ENCODE data around the gene CHMP4A.
A peak's percentile ranks its signal among the peaks of the same experiment; 100 is the strongest.
"Not testable (repeated sequence)": the region's sequence is repeated elsewhere in the genome, so short reads cannot be mapped to it uniquely, and the experiment has no call there.

Gene CHMP4A

GRCh38 chr14:24224618-24225071 lies 11.4 kb upstream of the CHMP4A start:
- Histone ChIP-seq H3K27me3 (ENCODE audit: low read depth) (no peaks in the 10 kb centered on the region), H3K4me3 (no peak overlapping the region), H3K9me3 (no peaks in the 10 kb centered on the region), H3K36me3 (replicated peaks) (peaks cover 20% of the 10 kb centered on the region), H3K4me1 (peaks cover 5% of the 10 kb centered on the region)
- DNase-seq (ENCODE audit: low spot score in 2 of 2) = no peak
- in situ Hi-C loops (cut with MboI; ENCODE audit: low sequenced_read_pairs) = no loop called here

GRCh38 chr14:24222987-24223386 lies 9.7 kb upstream of the CHMP4A start:
- H3K9me3 ChIP-seq; H3K4me1 ChIP-seq; in situ Hi-C loops (cut with MboI; ENCODE audit: low sequenced_read_pairs); H3K4me3 ChIP-seq; DNase-seq (ENCODE audit: low spot score in 2 of 2); H3K27me3 ChIP-seq (ENCODE audit: low read depth): not testable (repeated sequence)
- peaks cover 17% of the 10 kb centered on the region for H3K36me3 ChIP-seq (replicated peaks)

- DNase-seq (ENCODE audit: low spot score in 2 of 2) = no peak
- no peaks in the 10 kb centered on the region for H3K27me3 ChIP-seq (ENCODE audit: low read depth)
- H3K4me3 ChIP-seq = no peak overlapping the region
- no peaks in the 10 kb centered on the region for H3K9me3 ChIP-seq
- in situ Hi-C loops (cut with MboI; ENCODE audit: low sequenced_read_pairs) = no loop called here
- H3K36me3 ChIP-seq (replicated peaks) = peaks cover 8% of the 10 kb centered on the region; the same call in 1 of the 2 replicates
- H3K4me1 ChIP-seq = no peaks in the 10 kb centered on the region
Observed at GRCh38 chr14:24219521-24219920, 6.2 kb upstream of the CHMP4A start.

DNA sequence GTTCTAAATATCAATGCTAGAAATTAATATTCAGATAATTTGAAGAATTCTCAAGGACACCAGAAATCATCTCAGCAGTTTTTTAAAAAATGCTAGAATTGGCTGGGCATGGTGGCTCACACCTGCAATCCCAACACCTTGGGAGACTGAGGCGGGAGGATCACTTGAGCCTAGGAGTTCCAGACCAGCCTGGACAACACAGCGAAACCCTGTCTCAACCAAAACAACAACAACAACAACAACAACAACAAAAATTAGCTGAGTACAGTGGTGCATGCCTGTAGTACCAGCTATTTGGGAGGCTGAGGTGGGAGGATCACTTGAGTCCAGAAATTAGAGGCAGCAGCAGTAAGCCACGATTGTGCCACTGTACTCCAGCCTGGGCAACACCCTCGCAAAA lies 5.8 kb upstream of the CHMP4A start:
- Histone ChIP-seq H3K9me3 (no peaks in the 10 kb centered on the region), H3K4me3 (no peak overlapping the region), H3K36me3 (replicated peaks) (peaks cover 6% of the 10 kb centered on the region; the same call in 1 of the 2 replicates), H3K27me3 (ENCODE audit: low read depth) (no peaks in the 10 kb centered on the region), H3K4me1 (peaks cover 2% of the 10 kb centered on the region)
- in situ Hi-C loops (cut with MboI; ENCODE audit: low sequenced_read_pairs) = no loop called here
- no peak for DNase-seq (ENCODE audit: low spot score in 2 of 2)

- H3K4me3 ChIP-seq; H3K27me3 ChIP-seq (ENCODE audit: low read depth); DNase-seq (ENCODE audit: low spot score in 2 of 2); H3K9me3 ChIP-seq; in situ Hi-C loops (cut with MboI; ENCODE audit: low sequenced_read_pairs); H3K4me1 ChIP-seq: not testable (repeated sequence)
- H3K36me3 ChIP-seq (replicated peaks) = peaks cover 12% of the 10 kb centered on the region; the same call in 1 of the 2 replicates
Observed at GRCh38 chr14:24216876-24217275, 3.6 kb upstream of the CHMP4A start.

DNA sequence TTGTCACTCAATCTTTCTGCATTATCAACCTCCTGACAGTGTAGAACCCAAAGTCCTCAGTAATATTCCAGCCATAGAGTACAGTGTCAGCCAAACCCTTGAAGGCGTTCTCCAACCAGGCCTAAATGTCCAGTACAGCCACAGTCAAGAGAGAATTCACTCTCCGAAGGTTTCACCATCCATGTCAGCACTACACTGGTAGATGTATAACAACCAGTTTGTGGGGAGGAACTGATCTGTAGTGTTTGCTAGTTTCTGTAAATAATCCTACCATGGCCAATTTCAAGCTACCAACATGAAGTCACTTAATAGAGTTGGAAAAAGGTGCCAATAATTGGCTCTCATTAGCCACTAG lies 3.0 kb upstream of the CHMP4A start:
- Histone ChIP-seq H3K27me3 (ENCODE audit: low read depth) (no peaks in the 10 kb centered on the region), H3K36me3 (replicated peaks) (peaks cover 17% of the 10 kb centered on the region), H3K4me1 (peaks cover 8% of the 10 kb centered on the region), H3K4me3 (no peak overlapping the region; the same call in 1 of the 2 replicates), H3K9me3 (no peaks in the 10 kb centered on the region)
- in situ Hi-C loops (cut with MboI; ENCODE audit: low sequenced_read_pairs) = no loop called here
- DNase-seq (ENCODE audit: low spot score in 2 of 2) = no peak

DNA sequence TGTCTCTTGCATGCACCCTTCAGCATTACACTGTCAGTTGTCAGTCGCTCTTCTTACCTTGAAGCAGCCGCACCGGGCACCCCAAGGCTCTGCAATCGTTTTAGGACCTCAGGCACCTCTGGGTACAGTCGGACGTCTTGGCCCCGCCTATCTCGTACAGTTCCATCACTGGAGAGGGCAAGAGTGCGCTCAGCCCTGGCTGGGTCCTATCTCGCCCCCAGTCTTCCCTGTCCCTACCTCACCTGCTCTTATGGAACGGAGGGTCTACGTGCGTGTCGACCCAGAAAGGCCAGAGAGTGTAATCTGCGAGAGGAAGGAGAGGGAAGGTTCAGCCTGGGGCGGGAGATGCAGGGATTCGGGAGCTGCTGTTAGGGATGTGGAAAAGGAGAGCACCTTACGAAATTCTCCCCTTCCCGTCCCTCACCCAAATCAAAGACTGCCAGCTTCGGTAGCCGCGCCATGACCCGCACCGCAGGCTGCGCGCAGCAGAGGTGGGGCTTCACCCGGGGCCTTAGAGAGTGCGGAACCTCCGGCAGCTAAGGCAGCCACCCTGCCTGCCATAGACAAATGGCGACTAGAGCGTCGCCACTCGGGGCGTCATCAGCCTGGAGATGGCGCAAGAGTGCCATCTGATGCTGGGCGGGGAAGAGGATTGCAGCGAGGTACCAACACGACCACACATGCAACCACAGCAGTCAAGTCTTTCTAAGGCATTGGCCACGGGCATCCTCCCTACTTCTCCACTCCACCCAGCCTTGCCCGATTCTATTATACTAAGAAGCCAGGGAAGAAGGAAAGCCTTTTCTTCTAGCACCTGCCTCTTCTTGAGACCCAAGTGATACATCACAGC lies 2.4 kb upstream of the CHMP4A start, which contains the start of gene MDP1:
TSS of gene MDP1 (minus strand) at position 572 of the 850 bp plus-strand sequence. CDS start at position 461, 111 bp downstream.
- H3K9me3 ChIP-seq = no peaks in the 10 kb centered on the region
- DNase-seq (ENCODE audit: low spot score in 2 of 2) = peak; percentile 83 to 86
- peaks cover 20% of the 10 kb centered on the region for H3K36me3 ChIP-seq (replicated peaks)
- peaks cover 8% of the 10 kb centered on the region for H3K4me1 ChIP-seq
- in situ Hi-C loops (cut with MboI; ENCODE audit: low sequenced_read_pairs) = no loop called here
- no peaks in the 10 kb centered on the region for H3K27me3 ChIP-seq (ENCODE audit: low read depth)
- peak within 1 kb of the TSS; percentile 52 for H3K4me3 ChIP-seq

DNA sequence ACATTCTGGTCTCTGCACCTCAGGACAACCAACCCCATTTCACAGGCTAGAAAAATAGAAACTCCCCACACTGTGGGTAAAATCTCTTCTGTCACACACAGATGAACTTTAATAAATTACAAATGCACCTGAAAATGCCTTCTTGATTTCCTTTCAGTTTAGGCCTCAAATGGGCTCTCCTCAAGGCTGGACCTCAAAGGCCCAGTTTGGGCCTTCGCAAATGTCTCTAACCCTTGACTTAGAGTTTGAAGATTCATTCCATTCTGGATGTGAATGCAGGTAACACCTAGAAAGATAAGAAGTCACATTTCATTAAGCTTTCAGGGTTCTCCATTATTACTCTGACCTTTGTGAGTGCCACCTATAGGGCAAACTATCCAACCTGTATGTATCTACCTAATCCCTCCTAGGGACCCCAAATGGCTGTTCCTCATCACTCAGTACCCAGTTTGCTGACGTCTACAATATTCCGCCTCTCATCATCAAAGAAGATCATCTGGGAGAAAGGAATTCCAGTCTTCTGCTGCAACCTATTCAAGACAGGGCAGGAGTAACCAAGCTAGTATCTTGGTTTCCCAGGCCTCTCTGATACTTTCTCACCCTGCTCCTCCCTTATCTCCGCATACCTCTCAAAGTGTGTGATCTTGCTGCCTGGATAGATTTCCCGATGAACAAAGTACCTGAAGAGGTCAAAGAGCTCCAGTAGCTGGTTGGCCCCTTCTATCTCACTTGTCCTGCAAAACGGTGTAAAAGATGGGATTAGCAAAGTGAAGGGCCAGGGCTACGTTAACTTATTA lies 776 bp upstream of the CHMP4A start:
- Histone ChIP-seq H3K36me3 (replicated peaks) (peaks cover 34% of the 10 kb centered on the region), H3K9me3 (no peaks in the 10 kb centered on the region), H3K4me3 (peak overlapping the region; percentile 63), H3K4me1 (peaks cover 8% of the 10 kb centered on the region), H3K27me3 (ENCODE audit: low read depth) (no peaks in the 10 kb centered on the region)
- in situ Hi-C loops (cut with MboI; ENCODE audit: low sequenced_read_pairs) = no loop called here
- no peak for DNase-seq (ENCODE audit: low spot score in 2 of 2)

DNA sequence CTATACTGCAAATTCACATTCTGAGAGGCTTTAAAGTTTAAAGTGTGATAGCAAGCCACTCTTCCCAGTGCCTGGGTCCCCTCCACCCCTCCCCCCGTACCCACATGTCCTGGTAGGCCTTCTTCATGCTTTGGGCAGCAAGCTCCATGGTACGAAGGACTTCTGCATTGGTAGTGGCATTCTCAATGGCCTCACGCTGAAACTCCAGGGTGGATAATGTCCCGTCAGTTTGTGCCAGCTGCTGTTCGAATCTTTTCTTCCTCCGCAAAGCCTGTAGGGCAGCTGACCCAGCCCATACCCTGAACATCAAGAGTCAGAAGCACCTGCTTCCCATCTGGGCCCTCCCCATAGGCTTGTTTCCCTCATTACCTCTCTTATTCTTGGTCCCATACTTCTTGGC lies 2.0 kb downstream of the CHMP4A start:
- no peak for DNase-seq (ENCODE audit: low spot score in 2 of 2)
- in situ Hi-C loops (cut with MboI; ENCODE audit: low sequenced_read_pairs) = no loop called here
- Histone ChIP-seq H3K4me1 (peaks cover 8% of the 10 kb centered on the region), H3K9me3 (no peaks in the 10 kb centered on the region), H3K4me3 (no peak overlapping the region), H3K36me3 (replicated peaks) (peaks cover 45% of the 10 kb centered on the region), H3K27me3 (ENCODE audit: low read depth) (no peaks in the 10 kb centered on the region)

- DNase-seq (ENCODE audit: low spot score in 2 of 2) = no peak
- Histone ChIP-seq H3K36me3 (replicated peaks) (peaks cover 50% of the 10 kb centered on the region), H3K4me3 (no peak overlapping the region), H3K27me3 (ENCODE audit: low read depth) (no peaks in the 10 kb centered on the region), H3K4me1 (peaks cover 5% of the 10 kb centered on the region; the same call in 1 of the 2 replicates), H3K9me3 (no peaks in the 10 kb centered on the region)
- in situ Hi-C loops (cut with MboI; ENCODE audit: low sequenced_read_pairs) = no loop called here
Observed at GRCh38 chr14:24207625-24208024, 5.7 kb downstream of the CHMP4A start.

- H3K36me3 ChIP-seq (replicated peaks) = peaks cover 50% of the 10 kb centered on the region
- DNase-seq (ENCODE audit: low spot score in 2 of 2) = no peak
- no peaks in the 10 kb centered on the region for H3K27me3 ChIP-seq (ENCODE audit: low read depth)
- H3K9me3 ChIP-seq = no peaks in the 10 kb centered on the region
- H3K4me1 ChIP-seq = peaks cover 6% of the 10 kb centered on the region; the same call in 1 of the 2 replicates
- H3K4me3 ChIP-seq = no peak overlapping the region
- in situ Hi-C loops (cut with MboI; ENCODE audit: low sequenced_read_pairs) = no loop called here
Observed at GRCh38 chr14:24207104-24207551, 6.2 kb downstream of the CHMP4A start.

GRCh38 chr14:24206260-24207103 lies 6.8 kb downstream of the CHMP4A start:
- no peak overlapping the region for H3K4me3 ChIP-seq
- H3K4me1 ChIP-seq = peaks cover 6% of the 10 kb centered on the region; the same call in 1 of the 2 replicates
- H3K9me3 ChIP-seq = no peaks in the 10 kb centered on the region
- no peaks in the 10 kb centered on the region for H3K27me3 ChIP-seq (ENCODE audit: low read depth)
- in situ Hi-C loops (cut with MboI; ENCODE audit: low sequenced_read_pairs) = no loop called here
- peaks cover 53% of the 10 kb centered on the region for H3K36me3 ChIP-seq (replicated peaks)
- DNase-seq (ENCODE audit: low spot score in 2 of 2) = no peak
